Stimulated activated memory B cell treated with anti-CD40 and anti-IgM and Interleukin-4, amounts not matched to agents 10 μg/mL and 1 μg/mL and 100 μg/mL, for 72 hours (primary cell): ENCODE results near the gene PDE5A.
"Not testable (repeated sequence)": the region's sequence is repeated elsewhere in the genome, so short reads cannot be mapped to it uniquely, and the experiment has no call there.

Experiments used
- ATAC-seq: fragments of 150-1000 bp; cut with Tn5 transposase; 2 replicates; pipeline ENCODE4 v1.10.0; 2021
- H3K27ac Mint-ChIP-seq: one replicate; pipeline ENCODE4 v1.8.0; 2022; ENCODE audit warnings: mild to moderate bottlenecking, mixed read lengths
- H3K27me3 Mint-ChIP-seq: one replicate; pipeline ENCODE4 v1.8.0; 2022; ENCODE audit warnings: mixed read lengths
- H3K36me3 Mint-ChIP-seq: one replicate; pipeline ENCODE4 v1.8.0; 2022; ENCODE audit warnings: mixed read lengths
- H3K4me1 Mint-ChIP-seq: one replicate; pipeline ENCODE4 v1.8.0; 2022; ENCODE audit warnings: mixed read lengths
- H3K4me3 Mint-ChIP-seq: one replicate; pipeline ENCODE4 v1.8.0; 2022; ENCODE audit warnings: mild to moderate bottlenecking, moderate library complexity, mixed read lengths
- H3K9me3 Mint-ChIP-seq: one replicate; pipeline ENCODE4 v1.8.0; 2022; ENCODE audit warnings: mixed read lengths

PDE5A gene

DNA sequence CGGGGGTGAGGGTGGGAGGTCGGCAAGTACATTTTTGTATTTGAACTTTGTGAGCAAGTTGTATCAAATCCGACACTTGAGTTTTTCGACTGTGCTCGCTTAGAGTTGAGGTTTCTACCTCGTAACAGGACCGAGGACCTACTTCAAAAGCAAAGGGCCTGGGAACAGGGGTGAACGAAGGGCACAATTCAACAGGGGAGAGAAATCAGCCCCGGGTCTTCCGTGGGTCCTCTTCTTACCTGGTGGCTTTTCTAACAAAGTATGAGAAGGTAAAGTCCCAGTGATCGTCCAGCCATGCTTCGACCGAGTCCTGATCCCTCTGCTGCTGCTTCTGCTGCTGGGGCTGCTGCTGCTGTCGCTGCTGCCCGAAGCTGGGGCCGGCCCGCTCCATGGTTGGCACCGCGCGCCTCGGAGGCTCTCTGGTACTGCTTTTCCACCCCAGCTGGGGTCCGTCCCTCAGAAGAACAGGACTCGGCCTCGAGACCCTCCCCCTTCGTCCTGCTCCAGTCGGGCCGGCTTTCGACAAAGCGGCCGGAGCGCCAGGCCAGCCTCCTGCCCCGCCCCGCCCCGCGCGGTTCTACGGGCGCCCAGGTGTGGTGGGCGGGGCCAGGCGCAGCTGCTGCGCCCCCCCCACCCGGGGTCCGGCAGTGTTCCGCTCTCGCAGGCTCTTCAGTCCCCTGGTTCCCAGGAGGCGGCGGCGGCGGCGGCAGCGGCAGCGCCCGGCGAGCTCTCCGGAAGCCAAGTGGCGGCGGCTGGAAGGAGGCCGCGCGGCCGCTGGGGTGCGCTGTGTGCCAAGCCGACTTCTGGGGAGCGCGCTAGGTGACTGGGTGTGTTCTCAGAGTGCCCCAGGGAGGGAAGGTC lies at the start of gene PDE5A:
Gene PDE5A, minus strand, starts transcription at position 524 of the 861 bp plus-strand sequence. Its CDS starts 133 bp downstream, at position 391.
- Mint-ChIP-seq H3K27ac (peak within 1 kb of the TSS; percentile 33), H3K4me1 (peaks cover 29% of the 10 kb centered on the region)

DNA sequence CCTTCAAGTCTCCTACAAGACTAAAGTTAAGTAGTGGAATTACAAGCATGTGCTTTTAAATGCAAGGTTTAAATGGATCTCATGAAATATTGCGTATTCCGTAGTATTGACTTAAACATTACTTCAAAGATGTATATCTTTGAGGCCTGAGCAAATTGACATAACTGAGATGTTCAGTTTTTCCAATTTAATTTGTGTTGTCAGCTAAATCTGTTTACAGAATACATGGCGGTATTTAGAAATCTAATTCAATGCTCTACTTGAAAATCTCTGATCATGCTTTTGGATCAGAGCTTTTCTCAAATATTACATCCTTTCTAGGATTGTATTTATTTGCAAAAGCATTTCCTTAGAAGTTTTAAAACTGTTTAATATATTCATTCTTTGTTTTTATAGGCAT lies 47.5 kb upstream of the PDE5A start:
- H3K27me3 Mint-ChIP-seq: no peaks in the 10 kb centered on the region
- H3K9me3 Mint-ChIP-seq: no peaks in the 10 kb centered on the region
- no peaks in the 10 kb centered on the region for H3K4me1 Mint-ChIP-seq
- no peak overlapping the region for H3K27ac Mint-ChIP-seq
- ATAC-seq: no peak
- no peak overlapping the region for H3K4me3 Mint-ChIP-seq
- no peaks in the 10 kb centered on the region for H3K36me3 Mint-ChIP-seq

More for the DNA sequence above, at the start of gene PDE5A:
- H3K27me3 Mint-ChIP-seq: peaks cover 11% of the 10 kb centered on the region
- H3K4me3 Mint-ChIP-seq: peak within 1 kb of the TSS; percentile 84
- no peaks in the 10 kb centered on the region for H3K36me3 Mint-ChIP-seq
- H3K9me3 Mint-ChIP-seq: no peaks in the 10 kb centered on the region
- ATAC-seq: peak; percentile 94

GRCh38 chr4:119675391-119675790 lies 46.8 kb upstream of the PDE5A start:
- Mint-ChIP-seq H3K27ac (no peak overlapping the region), H3K27me3 (no peaks in the 10 kb centered on the region), H3K4me3 (no peak overlapping the region), H3K9me3 (no peaks in the 10 kb centered on the region), H3K4me1 (no peaks in the 10 kb centered on the region), H3K36me3 (no peaks in the 10 kb centered on the region)
- no peak for ATAC-seq

- no peaks in the 10 kb centered on the region for H3K36me3 Mint-ChIP-seq
- no peaks in the 10 kb centered on the region for H3K27me3 Mint-ChIP-seq
- no peaks in the 10 kb centered on the region for H3K4me1 Mint-ChIP-seq
- no peak overlapping the region for H3K4me3 Mint-ChIP-seq
- ATAC-seq: no peak
- H3K9me3 Mint-ChIP-seq: no peaks in the 10 kb centered on the region
- H3K27ac Mint-ChIP-seq: no peak overlapping the region
Observed at GRCh38 chr4:119672938-119673337, 44.3 kb upstream of the PDE5A start.

GRCh38 chr4:119672086-119672485 lies 43.5 kb upstream of the PDE5A start:
- H3K4me1 Mint-ChIP-seq: no peaks in the 10 kb centered on the region
- no peak for ATAC-seq
- no peak overlapping the region for H3K27ac Mint-ChIP-seq
- H3K9me3 Mint-ChIP-seq: no peaks in the 10 kb centered on the region
- no peak overlapping the region for H3K4me3 Mint-ChIP-seq
- no peaks in the 10 kb centered on the region for H3K27me3 Mint-ChIP-seq
- H3K36me3 Mint-ChIP-seq: no peaks in the 10 kb centered on the region

- H3K9me3 Mint-ChIP-seq: no peaks in the 10 kb centered on the region
- H3K27ac Mint-ChIP-seq: no peak overlapping the region
- no peak for ATAC-seq
- no peaks in the 10 kb centered on the region for H3K4me1 Mint-ChIP-seq
- no peaks in the 10 kb centered on the region for H3K36me3 Mint-ChIP-seq
- no peaks in the 10 kb centered on the region for H3K27me3 Mint-ChIP-seq
- H3K4me3 Mint-ChIP-seq: no peak overlapping the region
Observed at GRCh38 chr4:119671205-119671604, 42.6 kb upstream of the PDE5A start.

- H3K27ac Mint-ChIP-seq: no peak overlapping the region
- H3K4me1 Mint-ChIP-seq: no peaks in the 10 kb centered on the region
- H3K27me3 Mint-ChIP-seq: peaks cover 12% of the 10 kb centered on the region
- no peaks in the 10 kb centered on the region for H3K36me3 Mint-ChIP-seq
- no peak overlapping the region for H3K4me3 Mint-ChIP-seq
- ATAC-seq: no peak
- peaks cover under 1% of the 10 kb centered on the region for H3K9me3 Mint-ChIP-seq
Observed at GRCh38 chr4:119667802-119668201, 39.2 kb upstream of the PDE5A start.

GRCh38 chr4:119666653-119667091 lies 38.1 kb upstream of the PDE5A start:
- H3K27ac Mint-ChIP-seq: no peak overlapping the region

GRCh38 chr4:119665752-119666151 lies 37.1 kb upstream of the PDE5A start:
- peaks cover 3% of the 10 kb centered on the region for H3K9me3 Mint-ChIP-seq
- ATAC-seq: no peak
- no peak overlapping the region for H3K27ac Mint-ChIP-seq
- no peaks in the 10 kb centered on the region for H3K4me1 Mint-ChIP-seq
- no peak overlapping the region for H3K4me3 Mint-ChIP-seq
- H3K27me3 Mint-ChIP-seq: peaks cover 12% of the 10 kb centered on the region
- no peaks in the 10 kb centered on the region for H3K36me3 Mint-ChIP-seq

More at GRCh38 chr4:119666653-119667091, 38.1 kb upstream of the PDE5A start:
- no peaks in the 10 kb centered on the region for H3K36me3 Mint-ChIP-seq
- peaks cover 12% of the 10 kb centered on the region for H3K27me3 Mint-ChIP-seq
- H3K4me3 Mint-ChIP-seq: no peak overlapping the region
- ATAC-seq: no peak
- H3K4me1 Mint-ChIP-seq: no peaks in the 10 kb centered on the region
- H3K9me3 Mint-ChIP-seq: peaks cover 3% of the 10 kb centered on the region

- Mint-ChIP-seq H3K4me3 (peak overlapping the region; percentile 12), H3K9me3 (peaks cover 3% of the 10 kb centered on the region), H3K27me3 (peaks cover 12% of the 10 kb centered on the region), H3K27ac (no peak overlapping the region), H3K36me3 (no peaks in the 10 kb centered on the region), H3K4me1 (no peaks in the 10 kb centered on the region)
- no peak for ATAC-seq
Observed at GRCh38 chr4:119664168-119664907, 35.7 kb upstream of the PDE5A start.

GRCh38 chr4:119663160-119663788 lies 34.7 kb upstream of the PDE5A start:
- no peak overlapping the region for H3K4me3 Mint-ChIP-seq
- ATAC-seq: no peak
- no peaks in the 10 kb centered on the region for H3K36me3 Mint-ChIP-seq
- H3K9me3 Mint-ChIP-seq: peaks cover 3% of the 10 kb centered on the region
- no peak overlapping the region for H3K27ac Mint-ChIP-seq
- H3K27me3 Mint-ChIP-seq: peaks cover 12% of the 10 kb centered on the region
- H3K4me1 Mint-ChIP-seq: no peaks in the 10 kb centered on the region

DNA sequence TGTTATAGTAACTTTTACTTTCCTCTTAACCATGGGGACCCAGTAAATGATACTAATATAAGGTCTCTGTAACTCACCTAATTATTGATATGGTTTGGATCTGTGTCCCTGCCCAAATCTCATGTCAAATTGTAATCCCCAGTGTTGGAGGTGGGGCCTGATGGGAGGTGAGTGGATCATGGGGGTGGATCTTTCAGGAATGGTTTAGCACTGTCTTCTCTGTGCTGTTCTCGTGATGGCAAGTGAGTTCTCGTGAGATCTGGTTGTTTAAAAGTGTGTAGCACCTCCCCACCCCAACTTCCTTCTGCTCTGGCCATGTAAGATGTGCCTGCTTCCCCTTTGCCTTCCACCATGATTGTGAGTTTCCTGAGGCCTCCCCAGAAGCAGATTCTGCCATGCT lies 34.0 kb upstream of the PDE5A start:
- ATAC-seq, H3K4me3 Mint-ChIP-seq, H3K27ac Mint-ChIP-seq, H3K4me1 Mint-ChIP-seq, H3K36me3 Mint-ChIP-seq, H3K9me3 Mint-ChIP-seq: not testable (repeated sequence)
- H3K27me3 Mint-ChIP-seq: peaks cover 12% of the 10 kb centered on the region

GRCh38 chr4:119661231-119661630 lies 32.6 kb upstream of the PDE5A start:
- Mint-ChIP-seq H3K9me3 (peaks cover 3% of the 10 kb centered on the region), H3K36me3 (no peaks in the 10 kb centered on the region), H3K4me3 (no peak overlapping the region), H3K27me3 (peaks cover 12% of the 10 kb centered on the region), H3K27ac (no peak overlapping the region), H3K4me1 (no peaks in the 10 kb centered on the region)
- ATAC-seq: no peak

- peaks cover 3% of the 10 kb centered on the region for H3K9me3 Mint-ChIP-seq
- ATAC-seq: no peak
- H3K4me1 Mint-ChIP-seq: no peaks in the 10 kb centered on the region
- H3K4me3 Mint-ChIP-seq: no peak overlapping the region
- H3K27ac Mint-ChIP-seq: no peak overlapping the region
- no peaks in the 10 kb centered on the region for H3K36me3 Mint-ChIP-seq
- H3K27me3 Mint-ChIP-seq: no peaks in the 10 kb centered on the region
Observed at GRCh38 chr4:119659576-119659975, 31.0 kb upstream of the PDE5A start.

GRCh38 chr4:119657111-119657611 lies 28.6 kb upstream of the PDE5A start:
- no peak for ATAC-seq
- Mint-ChIP-seq H3K27me3 (no peaks in the 10 kb centered on the region), H3K4me1 (no peaks in the 10 kb centered on the region), H3K36me3 (no peaks in the 10 kb centered on the region), H3K4me3 (no peak overlapping the region), H3K9me3 (no peaks in the 10 kb centered on the region), H3K27ac (no peak overlapping the region)
